Suprapubic skin (tissue), 4 donors: ENCODE results near the gene SLC2A4RG. TPM values are rescaled to one million over a fixed set of nuclear protein-coding genes. Genes with fewer than 3 reads are reported as not detected.

ENCODE experiments used
- DNase-seq, 2 donors: peaks; one replicate each; pipeline ENCODE4 v3.0.0-alpha.2; 2019; ENCODE audit warnings: low spot score in 2 of 2
- H3K27ac ChIP-seq: fragments of 200-600 bp; sonication (generic); one replicate; pipeline ENCODE4 v1.5.1; 2019
- H3K27me3 ChIP-seq: fragments of 200-600 bp; sonication (generic); one replicate; pipeline ENCODE4 v1.5.1; 2019
- H3K36me3 ChIP-seq: fragments of 200-600 bp; sonication (generic); one replicate; pipeline ENCODE4 v1.5.1; 2019
- H3K4me1 ChIP-seq: fragments of 200-600 bp; sonication (generic); one replicate; pipeline ENCODE4 v1.5.1; 2019
- H3K4me3 ChIP-seq: fragments of 200-600 bp; sonication (generic); one replicate; pipeline ENCODE4 v1.5.1; 2019; ENCODE audit warnings: mild to moderate bottlenecking
- H3K9me3 ChIP-seq: fragments of 200-600 bp; sonication (generic); one replicate; pipeline ENCODE4 v1.5.1; 2019
- EP300 ChIP-seq: sonication (generic); formaldehyde crosslinking; IDR thresholded peaks from one replicate; pipeline ENCODE4 v1.6.1; 2017; ENCODE audit warnings: antibody characterized with exemption
- POLR2A ChIP-seq, 2 donors: fragments of 450-650 bp; IDR thresholded peaks; one replicate each; pipeline ENCODE4 v1.6.1; 2017; ENCODE audit warnings: antibody characterized with exemption in 2 of 2, mild to moderate bottlenecking in 2 of 2, moderate library complexity in 2 of 2
- POLR2AphosphoS5 ChIP-seq, 3 donors: sonication (generic); formaldehyde crosslinking; IDR thresholded peaks; one replicate each; pipeline ENCODE4 v1.6.1; 2017; ENCODE audit warnings: antibody characterized with exemption in 3 of 3
- WGBS: methylation state at CpG from one replicate; pipeline ENCODE4 v1.1.5; 2018; 5-methylcytosine and 5-hydroxymethylcytosine counted together
- total RNA-seq, 4 donors: library from RNA; depleted of rRNA; stranded (reverse); fragments of >200 nt; gene quantifications; one replicate each; pipeline ENCODE4 v1.1.0, GENCODE V29; 2016
- TF ChIP-seq, protein P1 (sequence below), 2 donors: fragments of 200-600 bp in 1 of 2; fragments of 450-650 bp in 1 of 2; sonication (generic) in 1 of 2; IDR thresholded peaks; one replicate each; pipeline ENCODE4 v1.5.1; 2016 to 2019; ENCODE audit warnings: antibody characterized with exemption in 2 of 2, mild to moderate bottlenecking in 1 of 2, moderate library complexity in 1 of 2

Gene SLC2A4RG
- total RNA-seq, 4 donors from 2014 or later, result 96.9 to 118 (median 107) TPM

GRCh38 chr20:63734111-63734945, 5.2 kb upstream of the SLC2A4RG start:
- TF ChIP-seq POLR2A (IDR thresholded peaks at IDR 0.05), result no peak
- TF ChIP-seq EP300, result no peak
- TF ChIP-seq, protein P1, sequence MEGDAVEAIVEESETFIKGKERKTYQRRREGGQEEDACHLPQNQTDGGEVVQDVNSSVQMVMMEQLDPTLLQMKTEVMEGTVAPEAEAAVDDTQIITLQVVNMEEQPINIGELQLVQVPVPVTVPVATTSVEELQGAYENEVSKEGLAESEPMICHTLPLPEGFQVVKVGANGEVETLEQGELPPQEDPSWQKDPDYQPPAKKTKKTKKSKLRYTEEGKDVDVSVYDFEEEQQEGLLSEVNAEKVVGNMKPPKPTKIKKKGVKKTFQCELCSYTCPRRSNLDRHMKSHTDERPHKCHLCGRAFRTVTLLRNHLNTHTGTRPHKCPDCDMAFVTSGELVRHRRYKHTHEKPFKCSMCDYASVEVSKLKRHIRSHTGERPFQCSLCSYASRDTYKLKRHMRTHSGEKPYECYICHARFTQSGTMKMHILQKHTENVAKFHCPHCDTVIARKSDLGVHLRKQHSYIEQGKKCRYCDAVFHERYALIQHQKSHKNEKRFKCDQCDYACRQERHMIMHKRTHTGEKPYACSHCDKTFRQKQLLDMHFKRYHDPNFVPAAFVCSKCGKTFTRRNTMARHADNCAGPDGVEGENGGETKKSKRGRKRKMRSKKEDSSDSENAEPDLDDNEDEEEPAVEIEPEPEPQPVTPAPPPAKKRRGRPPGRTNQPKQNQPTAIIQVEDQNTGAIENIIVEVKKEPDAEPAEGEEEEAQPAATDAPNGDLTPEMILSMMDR (IDR thresholded peaks at IDR 0.05), result no peak
- TF ChIP-seq POLR2AphosphoS5 (IDR thresholded peaks at IDR 0.05), result no peak
- peaks cover 36% of the 10 kb centered on the region for H3K36me3 ChIP-seq
- no peak overlapping the region for H3K27ac ChIP-seq
- DNase-seq, result peak in 1 of 2 donors; percentile 52
- H3K27me3 ChIP-seq, result no peaks in the 10 kb centered on the region
- no peaks in the 10 kb centered on the region for H3K9me3 ChIP-seq
- H3K4me3 ChIP-seq, result no peak overlapping the region
- H3K4me1 ChIP-seq, result peaks cover 36% of the 10 kb centered on the region
- 97% methylated on average over 14 of the region's 25 CpGs for WGBS

GRCh38 chr20:63734946-63735858, 4.4 kb upstream of the SLC2A4RG start:
- no peak overlapping the region for H3K27ac ChIP-seq
- WGBS, result 86% methylated on average over 20 of the region's 48 CpGs
- TF ChIP-seq, protein P1 (IDR thresholded peaks at IDR 0.05), result no peak
- no peak for TF ChIP-seq POLR2AphosphoS5 (IDR thresholded peaks at IDR 0.05)
- no peak for TF ChIP-seq POLR2A (IDR thresholded peaks at IDR 0.05)
- TF ChIP-seq EP300, result no peak
- no peak overlapping the region for H3K4me3 ChIP-seq
- H3K9me3 ChIP-seq, result no peaks in the 10 kb centered on the region
- no peak for DNase-seq
- no peaks in the 10 kb centered on the region for H3K27me3 ChIP-seq
- peaks cover 33% of the 10 kb centered on the region for H3K36me3 ChIP-seq
- H3K4me1 ChIP-seq, result peaks cover 36% of the 10 kb centered on the region

DNA sequence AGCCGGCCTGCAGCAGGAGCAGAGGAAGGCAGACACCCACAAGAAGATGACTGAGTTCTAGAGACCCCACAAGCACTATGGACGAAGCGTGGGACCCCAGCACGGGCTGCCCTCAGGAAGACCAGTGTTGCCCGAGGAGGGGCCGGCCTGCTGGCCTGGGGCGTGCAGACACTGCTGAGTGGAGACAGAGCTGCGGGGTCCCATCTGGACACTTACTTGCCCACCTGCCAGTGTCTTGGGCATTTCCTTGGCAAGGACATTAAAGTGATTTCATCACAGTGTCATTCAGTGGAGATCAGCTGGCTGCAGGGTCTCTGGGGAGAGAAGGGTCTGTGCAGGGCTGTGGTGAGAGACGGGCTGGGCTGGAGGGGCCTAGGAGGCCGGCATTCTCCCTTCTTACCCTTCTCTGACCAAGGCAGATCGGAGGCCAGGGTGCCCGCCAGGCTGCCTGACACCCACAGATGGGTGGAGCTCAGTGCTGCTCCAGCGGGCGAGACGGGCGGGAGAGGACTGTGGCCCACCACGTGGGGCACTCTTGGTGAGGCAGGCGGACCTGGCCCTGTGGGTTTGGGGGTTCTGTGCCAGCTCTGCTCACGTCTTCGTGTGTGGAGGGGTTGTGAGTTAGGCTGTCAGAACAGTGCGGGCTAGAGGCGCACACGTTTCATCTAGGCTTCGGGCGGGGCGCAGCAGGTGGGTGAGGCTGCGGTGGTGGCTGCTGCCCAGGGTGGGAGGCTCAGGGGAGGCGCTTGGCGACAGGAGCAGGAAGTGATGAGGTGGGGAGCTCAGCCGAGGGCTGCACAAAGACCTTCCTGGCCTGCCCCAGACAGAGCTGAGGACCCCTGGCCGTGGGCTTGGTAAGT, 3.5 kb upstream of the SLC2A4RG start, which contains the start of gene LIME1:
TSS of gene LIME1 (plus strand) at position 806 of the 860 bp plus-strand sequence. CDS start 886 bp downstream, outside the sequence.
- TF ChIP-seq, protein P1 (IDR thresholded peaks at IDR 0.05), result no peak
- TF ChIP-seq POLR2AphosphoS5 (IDR thresholded peaks at IDR 0.05), result no peak
- TF ChIP-seq POLR2A (IDR thresholded peaks at IDR 0.05), result no peak
- no peak for TF ChIP-seq EP300
- WGBS, result 58% methylated on average over 14 of the region's 31 CpGs
- peak within 1 kb of the TSS; percentile 53 for H3K4me3 ChIP-seq
- peak; percentile 60 to 79 for DNase-seq
- H3K4me1 ChIP-seq, result peaks cover 43% of the 10 kb centered on the region
- peaks cover 31% of the 10 kb centered on the region for H3K36me3 ChIP-seq
- peak within 1 kb of the TSS; percentile 4 for H3K27ac ChIP-seq
- no peaks in the 10 kb centered on the region for H3K27me3 ChIP-seq
- H3K9me3 ChIP-seq, result no peaks in the 10 kb centered on the region

GRCh38 chr20:63736893-63737694, 2.5 kb upstream of the SLC2A4RG start:
- no peak for TF ChIP-seq POLR2A (IDR thresholded peaks at IDR 0.05)
- TF ChIP-seq POLR2AphosphoS5 (IDR thresholded peaks at IDR 0.05), result no peak
- TF ChIP-seq, protein P1 (IDR thresholded peaks at IDR 0.05), result no peak
- no peak for TF ChIP-seq EP300
- Histone ChIP-seq H3K27me3 (no peaks in the 10 kb centered on the region), H3K4me1 (peaks cover 53% of the 10 kb centered on the region), H3K4me3 (peak overlapping the region; percentile 53), H3K36me3 (peaks cover 35% of the 10 kb centered on the region), H3K9me3 (no peaks in the 10 kb centered on the region), H3K27ac (peak overlapping the region; percentile 4)
- no peak for DNase-seq
- WGBS, result 53% methylated on average over 2 of the region's 30 CpGs
